ENCODE results near the gene NANOS3. TPM values are rescaled to one million over a fixed set of nuclear protein-coding genes. Genes with fewer than 3 reads are reported as not detected.

The NANOS3 gene
- total and polyA plus RNA-seq, 2 of the 13 experiments (the other 11 are each of a cell fraction or from before 2014, with no cell fraction given): 0.21 TPM; not detected in 1

- H3K4me1 ChIP-seq (ENCODE audit: insufficient read depth, low read length): peaks cover 29% of the 10 kb centered on the region
- ChIA-PET POLR2A (no interaction called here), CTCF (ENCODE audit: low intra/inter-chr PET ratio, low total read pairs) (no interaction called here)
- 71% methylated on average over 10 of the region's 27 CpGs for WGBS (ENCODE audit: low lambda C conversion rate)
- no peaks in the 10 kb centered on the region for H3K9me3 ChIP-seq (ENCODE audit: low read length)
- no TSS peak for BruUV-seq (replicated peaks)
- no peaks in the 10 kb centered on the region for H3K36me3 ChIP-seq (replicated peaks in 1 of 2; ENCODE audit: control insufficient read depth in 1 of 2, insufficient read depth in 2 of 2, low read length in 2 of 2)
- ATAC-seq: no peak
- H3K27me3 ChIP-seq (ENCODE audit: control insufficient read depth in 1 of 2, insufficient read depth in 2 of 2, low read length in 2 of 2): no peaks in the 10 kb centered on the region; a peak in 1 of 5 replicates
- in situ Hi-C loops (cut with HindIII; ENCODE audit: extremely low pct_ligation_motif_present, low pct_unique_long_range_greater_than_20kb) (loop anchor here (10.0 to 25.0 kb wide), 2 partner anchors 283 to 535 kb away; partner anchors contain the start of gene DDX39A), intact Hi-C loops (cut with micrococcal nuclease; ENCODE audit: unreplicated experiment) (no loop called here)
- H3K9ac ChIP-seq (ENCODE audit: insufficient read depth, low read depth, low read length): no peak overlapping the region
- FAIRE-seq: no peak
- H3K4me3 ChIP-seq (replicated peaks in 1 of 3; ENCODE audit: insufficient read depth in 1 of 3, low read depth in 2 of 3, low read length in 3 of 3): no peak overlapping the region
- no peak overlapping the region for H3K27ac ChIP-seq (ENCODE audit: extremely low read length, insufficient read depth, low read length)
- DNase-seq (ENCODE audit: low spot score): no peak
- H4K20me1 ChIP-seq (ENCODE audit: insufficient read depth, low read length): no peaks in the 10 kb centered on the region
- H3K4me2 ChIP-seq (ENCODE audit: low read depth, low read length): no peak overlapping the region
- H3K79me2 ChIP-seq (ENCODE audit: insufficient read depth, low read length): no peaks in the 10 kb centered on the region
- H2AFZ ChIP-seq (ENCODE audit: low read length): no peak overlapping the region
- TF ChIP-seq HMGA1 (CRISPR knock-in tag; conservative IDR thresholded peaks at IDR 0.05) (no peak), RARA (CRISPR knock-in tag; IDR thresholded peaks at IDR 0.05) (no peak), ZNF496 (CRISPR knock-in tag; IDR thresholded peaks at IDR 0.05; ENCODE audit: insufficient replicate concordance) (no peak), ATF6 (CRISPR knock-in tag; conservative IDR thresholded peaks at IDR 0.05) (no peak), CENPX (CRISPR knock-in tag; IDR thresholded peaks at IDR 0.05) (no peak), HNRNPL (IDR thresholded peaks at IDR 0.05; ENCODE audit: low read depth, low read length) (0 out of 2 replicates have a peak, but pooled peaks have one; percentile 58), ZNF598 (CRISPR knock-in tag; IDR thresholded peaks at IDR 0.05; ENCODE audit: borderline replicate concordance) (no peak), ZNF225 (CRISPR knock-in tag; IDR thresholded peaks at IDR 0.05) (no peak), CEBPG (CRISPR knock-in tag; IDR thresholded peaks at IDR 0.05) (no peak), FOXA1 (IDR thresholded peaks at IDR 0.05) (no peak), FOXA1 (CRISPR knock-in tag; IDR thresholded peaks at IDR 0.05) (no peak), ZFP62 (CRISPR knock-in tag; IDR thresholded peaks at IDR 0.05) (no peak), KDM2A (CRISPR knock-in tag; IDR thresholded peaks at IDR 0.05; ENCODE audit: borderline replicate concordance, low read depth) (no peak), PATZ1 (CRISPR knock-in tag; IDR thresholded peaks at IDR 0.05) (no peak), AGO2 (optimal IDR thresholded peaks at IDR 0.05; ENCODE audit: low read depth, low read length) (no peak), RBM22 (optimal IDR thresholded peaks at IDR 0.05; ENCODE audit: low read length) (no peak)
- TF ChIP-seq, protein P1, sequence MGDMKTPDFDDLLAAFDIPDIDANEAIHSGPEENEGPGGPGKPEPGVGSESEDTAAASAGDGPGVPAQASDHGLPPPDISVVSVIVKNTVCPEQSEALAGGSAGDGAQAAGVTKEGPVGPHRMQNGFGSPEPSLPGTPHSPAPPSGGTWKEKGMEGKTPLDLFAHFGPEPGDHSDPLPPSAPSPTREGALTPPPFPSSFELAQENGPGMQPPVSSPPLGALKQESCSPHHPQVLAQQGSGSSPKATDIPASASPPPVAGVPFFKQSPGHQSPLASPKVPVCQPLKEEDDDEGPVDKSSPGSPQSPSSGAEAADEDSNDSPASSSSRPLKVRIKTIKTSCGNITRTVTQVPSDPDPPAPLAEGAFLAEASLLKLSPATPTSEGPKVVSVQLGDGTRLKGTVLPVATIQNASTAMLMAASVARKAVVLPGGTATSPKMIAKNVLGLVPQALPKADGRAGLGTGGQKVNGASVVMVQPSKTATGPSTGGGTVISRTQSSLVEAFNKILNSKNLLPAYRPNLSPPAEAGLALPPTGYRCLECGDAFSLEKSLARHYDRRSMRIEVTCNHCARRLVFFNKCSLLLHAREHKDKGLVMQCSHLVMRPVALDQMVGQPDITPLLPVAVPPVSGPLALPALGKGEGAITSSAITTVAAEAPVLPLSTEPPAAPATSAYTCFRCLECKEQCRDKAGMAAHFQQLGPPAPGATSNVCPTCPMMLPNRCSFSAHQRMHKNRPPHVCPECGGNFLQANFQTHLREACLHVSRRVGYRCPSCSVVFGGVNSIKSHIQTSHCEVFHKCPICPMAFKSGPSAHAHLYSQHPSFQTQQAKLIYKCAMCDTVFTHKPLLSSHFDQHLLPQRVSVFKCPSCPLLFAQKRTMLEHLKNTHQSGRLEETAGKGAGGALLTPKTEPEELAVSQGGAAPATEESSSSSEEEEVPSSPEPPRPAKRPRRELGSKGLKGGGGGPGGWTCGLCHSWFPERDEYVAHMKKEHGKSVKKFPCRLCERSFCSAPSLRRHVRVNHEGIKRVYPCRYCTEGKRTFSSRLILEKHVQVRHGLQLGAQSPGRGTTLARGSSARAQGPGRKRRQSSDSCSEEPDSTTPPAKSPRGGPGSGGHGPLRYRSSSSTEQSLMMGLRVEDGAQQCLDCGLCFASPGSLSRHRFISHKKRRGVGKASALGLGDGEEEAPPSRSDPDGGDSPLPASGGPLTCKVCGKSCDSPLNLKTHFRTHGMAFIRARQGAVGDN (CRISPR knock-in tag; IDR thresholded peaks at IDR 0.05): peak; percentile 26; the same call in 1 of the 2 replicates
- TF ChIP-seq, protein P2, sequence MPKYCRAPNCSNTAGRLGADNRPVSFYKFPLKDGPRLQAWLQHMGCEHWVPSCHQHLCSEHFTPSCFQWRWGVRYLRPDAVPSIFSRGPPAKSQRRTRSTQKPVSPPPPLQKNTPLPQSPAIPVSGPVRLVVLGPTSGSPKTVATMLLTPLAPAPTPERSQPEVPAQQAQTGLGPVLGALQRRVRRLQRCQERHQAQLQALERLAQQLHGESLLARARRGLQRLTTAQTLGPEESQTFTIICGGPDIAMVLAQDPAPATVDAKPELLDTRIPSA (CRISPR knock-in tag; IDR thresholded peaks at IDR 0.05; ENCODE audit: borderline replicate concordance): no peak
Measured at GRCh38 chr19:13877303-13877702, 369 bp downstream of the NANOS3 start.

Measured in HepG2 (cell line).